GM18508 (cell line): Measurements from ENCODE around the gene ALPK3.

Experiments used
- ATAC-seq: cut with Tn5 transposase; IDR thresholded peaks from one replicate; pipeline ENCODE4 v1.9.1; 2021; ENCODE audit warnings: moderate number of reproducible peaks; ENCODE audit not compliant: insufficient read depth, unreplicated experiment

The ALPK3 gene

DNA sequence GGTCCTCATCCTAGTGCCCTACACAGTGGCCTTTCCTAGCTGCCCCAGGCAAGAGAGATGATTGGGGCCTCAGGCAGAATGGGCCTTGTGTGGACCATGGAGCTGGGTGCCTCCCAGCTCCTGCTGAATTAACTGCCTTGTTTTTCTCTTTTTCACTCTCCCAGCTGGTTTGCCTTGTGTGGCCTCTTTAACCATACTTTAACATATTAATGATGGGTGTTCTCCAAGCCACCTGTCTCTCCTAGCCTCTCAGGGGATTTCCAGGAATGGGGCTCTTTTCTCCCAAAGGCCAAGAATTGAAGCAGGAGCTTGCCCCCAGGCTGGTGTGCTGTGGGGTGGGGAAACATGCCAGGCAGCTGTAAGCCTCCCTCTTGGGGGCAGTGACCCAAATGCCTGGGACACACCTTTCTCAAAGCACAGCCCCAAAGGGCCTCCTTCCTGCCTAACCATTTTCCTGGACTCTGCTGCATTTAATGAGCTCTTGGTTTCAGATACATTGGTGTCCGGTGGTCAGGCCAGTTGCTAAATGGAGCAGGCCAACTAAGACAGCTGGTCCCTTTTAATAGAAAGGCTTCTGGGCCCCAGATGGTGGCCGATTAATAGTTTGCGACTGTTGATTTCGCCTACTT lies 5.6 kb downstream of the ALPK3 start:
- ATAC-seq = no peak

DNA sequence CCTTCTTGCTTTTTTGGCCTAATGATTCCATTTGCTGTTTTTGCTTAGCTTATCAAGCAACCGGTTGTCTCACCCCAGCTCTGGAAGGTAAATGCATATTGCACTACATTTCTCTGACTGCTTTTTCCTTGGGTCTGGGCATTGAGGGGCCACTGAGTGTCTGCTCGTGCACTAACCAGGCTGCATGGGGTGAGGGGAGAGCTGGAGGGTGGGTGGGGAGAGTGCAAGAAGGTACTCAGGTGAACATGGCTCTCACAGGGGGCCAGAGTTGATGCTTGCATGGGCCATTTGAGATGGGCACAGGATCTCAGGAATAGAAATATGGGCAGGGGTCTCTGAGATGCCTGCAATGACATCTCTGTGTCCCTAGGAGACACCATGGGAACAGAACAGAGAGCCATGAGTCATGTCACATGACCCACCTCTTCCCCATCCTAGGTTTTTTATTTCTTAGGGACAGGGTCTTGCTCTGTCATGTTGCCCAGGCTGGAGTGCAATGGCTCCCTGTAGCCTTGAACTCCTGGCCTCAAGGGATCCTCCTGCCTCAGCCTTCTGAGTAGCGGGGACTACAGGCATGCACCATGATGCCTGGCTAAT lies 6.2 kb downstream of the ALPK3 start:
- no peak for ATAC-seq

DNA sequence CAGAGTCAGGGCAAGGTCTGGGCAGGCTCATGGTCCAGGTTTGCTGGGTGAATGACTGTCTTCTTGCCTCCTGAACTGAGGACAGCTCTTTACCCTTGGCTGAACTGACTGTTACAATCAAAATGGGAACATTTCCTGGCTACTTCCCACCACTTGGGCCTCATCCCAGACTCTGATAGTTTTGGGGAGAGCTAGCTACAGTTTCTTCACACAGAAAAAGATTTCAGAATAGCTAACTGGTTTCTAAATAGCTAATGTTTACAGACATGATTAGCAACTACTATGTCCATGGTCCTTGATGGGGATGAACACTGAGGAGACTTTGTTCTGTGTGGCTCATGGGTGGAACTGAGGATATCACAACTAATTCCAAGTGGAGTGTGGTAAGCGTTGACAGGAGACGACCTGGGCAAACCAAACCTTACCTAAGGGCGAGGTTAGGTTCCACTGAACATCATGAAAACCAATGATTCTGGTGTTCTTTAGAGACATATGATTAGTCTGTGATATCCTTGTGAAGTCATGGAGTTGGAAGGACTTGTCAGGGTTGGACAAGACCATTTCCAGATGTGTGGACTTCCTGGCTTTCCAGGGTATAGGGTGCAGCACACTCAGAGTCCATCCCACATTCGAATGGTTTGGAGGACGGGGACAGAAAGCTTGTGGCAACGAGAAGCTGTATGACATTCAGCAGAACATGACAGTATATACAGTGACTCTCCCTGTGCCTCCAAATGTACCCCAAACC lies 7.3 kb downstream of the ALPK3 start:
- ATAC-seq = no peak

DNA sequence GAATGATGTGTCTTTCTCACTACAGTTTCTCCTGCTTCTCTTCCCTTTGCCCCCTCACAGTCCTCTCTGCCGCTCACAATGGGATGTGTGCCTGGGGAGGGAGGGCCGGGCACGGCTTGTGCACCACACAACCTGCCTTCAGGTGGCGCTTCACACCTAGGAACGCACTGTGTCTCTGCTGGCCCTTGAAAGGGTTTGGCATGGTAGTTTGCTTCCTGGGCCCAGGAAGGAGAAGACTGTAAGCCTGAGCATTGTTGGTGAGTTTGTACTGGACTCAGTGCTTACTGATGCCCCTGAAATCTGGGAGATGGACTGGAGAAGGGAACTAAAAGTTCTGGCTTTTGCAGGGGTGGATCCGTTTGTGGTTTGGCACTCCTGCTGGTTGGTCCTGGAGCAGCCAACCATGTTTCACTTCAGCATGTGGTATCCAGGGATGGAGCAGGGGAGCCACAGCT lies 9.2 kb downstream of the ALPK3 start:
- no peak for ATAC-seq

DNA sequence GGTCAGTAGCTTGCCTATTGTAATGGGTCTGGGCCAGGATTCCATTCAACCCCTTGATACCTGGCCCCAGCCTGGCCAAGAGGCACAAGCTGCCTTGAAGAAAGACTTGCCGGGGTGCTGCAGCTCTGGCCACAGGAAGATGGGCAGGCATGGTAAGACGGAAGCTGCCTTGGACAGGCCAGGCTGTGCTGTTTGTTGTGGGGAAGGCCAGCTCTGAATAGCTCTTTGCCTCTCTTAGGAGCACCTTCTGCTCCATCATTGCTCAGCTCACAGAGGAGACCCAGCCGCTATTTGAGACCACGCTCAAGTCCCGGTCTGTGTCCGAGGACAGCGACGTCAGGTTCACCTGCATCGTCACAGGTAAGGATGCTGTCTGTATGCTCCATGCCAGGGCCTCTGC lies 10.1 kb downstream of the ALPK3 start:
- no peak for ATAC-seq

DNA sequence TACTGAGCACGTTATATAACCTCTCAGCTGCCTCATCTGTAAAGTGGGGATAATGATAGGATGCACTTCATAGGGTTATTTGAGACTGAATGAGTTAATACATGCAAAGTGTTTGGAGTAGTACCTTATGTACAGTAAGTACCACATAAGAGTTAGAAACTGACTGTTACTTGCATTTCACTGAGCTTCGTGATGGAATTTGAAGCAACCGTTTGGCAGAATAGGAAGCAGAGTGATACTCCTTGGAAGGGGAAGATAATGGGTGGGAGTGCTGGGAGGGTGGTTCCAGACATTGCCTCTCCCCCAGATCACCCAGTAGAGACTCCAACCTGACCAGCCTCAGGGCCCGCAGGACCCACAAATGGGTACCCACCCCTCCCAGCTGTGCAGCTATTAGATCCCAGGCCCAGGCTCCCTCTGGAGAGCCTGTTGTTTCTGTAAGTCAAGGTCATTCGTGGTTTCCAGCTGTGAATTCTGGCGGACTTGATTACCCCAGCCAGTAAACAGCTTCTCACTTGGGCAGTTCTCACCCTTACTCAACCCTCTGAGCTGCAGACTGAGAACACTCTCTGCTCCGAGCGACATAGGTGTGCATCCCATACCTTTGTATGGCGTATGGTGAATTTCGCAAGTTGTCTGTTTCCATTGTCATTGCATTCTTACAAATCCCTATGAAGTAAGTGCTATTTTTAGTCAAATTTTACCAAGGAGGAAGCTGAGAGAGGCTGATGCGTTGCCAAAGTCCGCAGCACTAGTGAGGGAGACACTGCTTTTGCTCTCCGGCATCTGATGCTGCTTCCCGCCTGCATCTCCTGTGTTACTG lies 11.1 kb downstream of the ALPK3 start:
- ATAC-seq = no peak

DNA sequence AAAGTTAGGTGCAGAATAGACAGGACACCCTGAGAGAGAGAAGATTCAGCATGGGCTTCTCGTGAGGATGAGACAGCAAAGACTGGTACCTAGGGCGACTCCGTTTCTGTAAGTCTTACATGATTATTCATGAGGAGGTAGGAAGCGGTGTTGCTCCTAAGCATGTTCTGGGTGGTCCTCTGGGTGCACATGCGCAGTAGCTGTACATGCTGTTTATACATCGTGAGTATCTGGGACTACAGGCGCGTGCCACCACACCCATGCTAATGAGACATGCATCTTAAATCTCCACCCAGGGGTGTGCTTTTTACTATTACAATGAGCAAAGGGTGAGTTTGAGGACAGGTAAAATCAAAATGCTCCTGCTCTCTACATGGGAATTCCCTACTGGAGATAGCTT lies 12.3 kb downstream of the ALPK3 start:
- ATAC-seq = no peak

DNA sequence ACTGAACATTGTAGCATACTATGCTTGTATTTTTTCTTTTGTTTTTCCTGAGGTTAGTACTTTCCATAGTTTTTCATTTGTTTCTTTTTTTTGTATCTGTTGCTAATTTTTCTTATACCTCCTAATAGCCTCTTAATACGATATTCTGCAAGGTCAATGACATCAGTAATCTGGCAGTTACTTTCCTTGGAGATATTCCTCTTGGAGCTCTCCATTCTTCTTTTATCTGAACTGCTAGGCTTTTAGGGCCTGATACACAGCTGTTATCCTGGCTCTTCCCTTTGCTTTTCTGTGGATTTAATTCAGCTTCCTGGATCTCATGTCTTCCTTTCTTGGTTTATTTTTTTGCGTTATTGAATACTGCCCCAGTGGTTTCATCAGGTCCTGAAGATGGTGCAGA lies 12.9 kb downstream of the ALPK3 start:
- no peak for ATAC-seq

DNA sequence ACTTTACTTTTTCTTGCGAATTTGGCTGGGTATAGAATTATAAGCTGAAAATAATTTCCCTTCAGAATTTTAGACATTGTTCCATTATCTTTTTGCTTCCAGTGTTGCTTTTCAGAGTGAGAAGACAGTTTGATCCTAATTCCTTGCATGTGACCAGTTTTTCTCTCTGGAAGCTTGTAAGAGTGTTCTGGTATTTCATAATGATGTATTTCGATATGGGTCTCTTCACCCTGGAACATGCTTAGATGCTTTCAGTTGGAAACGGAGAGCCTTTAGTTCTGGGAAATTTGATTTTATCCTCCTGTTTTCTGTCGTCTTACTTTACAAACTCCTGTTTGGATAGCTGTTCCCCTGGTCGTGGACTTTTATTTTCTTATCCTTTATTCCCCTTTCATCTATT lies 13.9 kb downstream of the ALPK3 start:
- no peak for ATAC-seq

DNA sequence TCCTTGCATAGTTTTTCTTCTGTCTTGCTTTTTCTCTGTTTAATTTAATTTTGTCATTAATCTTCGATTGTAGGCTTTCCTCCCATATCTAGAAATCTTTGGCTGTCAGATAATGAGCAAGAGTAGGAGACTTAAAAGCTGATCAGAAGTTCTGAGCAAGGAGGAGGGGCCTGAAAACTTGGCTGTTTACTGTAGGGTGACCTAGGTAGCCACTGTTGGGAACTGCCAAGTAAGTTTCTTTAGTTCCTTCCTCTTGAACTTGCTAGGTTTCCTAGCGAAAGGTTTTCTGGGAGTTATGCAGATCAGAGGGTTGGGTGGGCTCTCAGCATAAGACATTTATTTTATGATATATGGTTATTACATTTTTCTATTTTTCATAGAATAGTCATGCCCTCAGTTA lies 14.5 kb downstream of the ALPK3 start:
- no peak for ATAC-seq

DNA sequence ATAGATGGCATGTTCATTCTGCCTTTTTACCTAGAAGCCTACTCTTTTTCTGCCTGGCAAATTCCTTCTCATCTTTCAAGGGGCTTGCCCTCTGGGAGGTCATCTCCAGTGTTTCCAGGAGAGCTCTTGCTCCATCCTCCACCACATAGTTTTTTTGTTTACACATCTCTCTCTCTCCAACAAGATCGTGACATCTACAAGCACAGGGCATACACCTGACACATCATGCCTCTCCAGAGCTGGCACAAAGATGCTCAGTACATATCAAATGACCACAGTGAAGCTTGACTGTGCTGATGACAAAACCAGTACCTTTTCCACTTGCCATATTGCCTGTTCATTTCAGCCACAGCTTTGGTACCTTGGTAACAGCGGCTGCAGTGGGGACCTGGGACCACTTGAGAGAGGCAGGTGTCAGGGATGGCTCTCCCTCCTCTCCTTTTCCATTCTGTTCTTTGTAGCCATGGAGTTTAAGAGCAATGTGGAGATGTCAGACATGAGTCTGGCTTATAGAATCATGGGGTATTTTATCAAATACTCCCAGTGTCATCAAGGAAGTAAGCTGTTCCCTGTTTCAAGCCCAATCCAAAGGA lies 15.4 kb downstream of the ALPK3 start:
- ATAC-seq = no peak

DNA sequence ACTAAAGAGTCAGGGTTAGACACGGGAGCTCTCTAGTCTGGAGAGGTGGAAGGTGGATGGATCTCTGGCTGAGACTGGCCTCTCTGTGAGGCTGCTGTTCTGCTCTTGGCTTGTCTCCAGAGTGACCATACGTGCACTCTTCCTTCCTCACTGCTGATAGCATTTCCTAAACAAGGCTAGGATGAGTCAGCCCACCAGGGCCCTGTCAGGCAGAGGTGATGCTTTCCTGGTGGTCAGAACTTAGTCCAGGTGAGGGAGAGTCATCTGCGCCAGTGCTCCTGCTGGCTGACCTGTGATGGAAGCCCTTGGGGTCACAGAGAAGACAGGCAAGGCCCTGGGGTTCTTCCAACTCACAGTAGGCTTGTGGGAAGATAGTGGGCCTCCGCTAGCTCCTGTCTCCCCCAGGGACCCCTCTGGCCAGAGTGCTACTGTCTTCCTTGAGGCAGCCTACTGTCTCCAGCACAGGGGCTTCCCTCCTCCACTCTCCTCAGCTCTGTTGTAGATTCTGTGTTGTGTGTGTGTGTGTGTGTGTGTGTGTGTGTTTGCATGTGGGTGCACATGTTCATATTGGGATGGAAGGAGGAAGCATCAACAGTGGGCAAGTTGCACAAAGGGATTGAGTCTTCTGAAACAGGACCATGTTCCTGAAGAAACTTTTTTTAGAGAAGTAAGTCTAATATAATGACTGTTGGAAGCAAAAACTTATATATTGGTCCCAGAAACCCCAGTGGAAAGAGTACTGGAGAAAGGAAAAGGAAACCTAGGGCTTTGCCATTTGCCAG lies 16.5 kb downstream of the ALPK3 start:
- no peak for ATAC-seq

DNA sequence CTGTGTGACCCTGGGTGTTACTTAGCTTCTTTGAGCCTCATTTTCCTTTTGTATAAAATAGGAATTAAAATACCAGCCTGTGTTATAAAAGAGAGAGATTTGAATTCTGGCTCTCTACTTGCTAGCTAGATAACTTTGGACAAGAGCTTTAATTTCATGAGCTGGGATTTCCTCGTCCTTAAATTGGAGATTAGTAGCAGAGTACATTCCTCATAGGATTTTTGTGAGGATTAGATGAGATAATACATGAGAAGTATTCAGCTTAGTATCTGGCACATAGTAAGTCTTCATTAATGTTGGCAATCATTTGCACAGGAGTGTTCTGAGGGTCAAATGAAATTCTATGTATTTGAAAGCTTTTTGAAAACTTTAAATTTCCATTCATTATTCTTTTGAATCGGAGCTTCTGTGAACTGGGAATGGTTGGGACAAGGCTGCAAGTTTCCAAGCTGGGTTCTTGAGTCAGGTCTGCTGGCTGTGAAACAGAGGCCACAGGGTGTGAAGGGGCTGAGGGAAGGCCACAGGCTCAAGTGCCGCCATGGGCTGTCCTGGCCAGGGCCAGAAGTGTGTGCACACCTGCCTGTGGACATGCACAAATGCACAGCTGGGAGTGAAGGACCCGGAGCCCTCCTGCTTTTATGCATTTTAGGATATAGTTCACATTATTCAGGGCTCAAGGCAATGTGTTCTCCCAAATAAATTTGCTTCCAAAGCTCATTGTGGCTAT lies 17.2 kb downstream of the ALPK3 start:
- no peak for ATAC-seq

DNA sequence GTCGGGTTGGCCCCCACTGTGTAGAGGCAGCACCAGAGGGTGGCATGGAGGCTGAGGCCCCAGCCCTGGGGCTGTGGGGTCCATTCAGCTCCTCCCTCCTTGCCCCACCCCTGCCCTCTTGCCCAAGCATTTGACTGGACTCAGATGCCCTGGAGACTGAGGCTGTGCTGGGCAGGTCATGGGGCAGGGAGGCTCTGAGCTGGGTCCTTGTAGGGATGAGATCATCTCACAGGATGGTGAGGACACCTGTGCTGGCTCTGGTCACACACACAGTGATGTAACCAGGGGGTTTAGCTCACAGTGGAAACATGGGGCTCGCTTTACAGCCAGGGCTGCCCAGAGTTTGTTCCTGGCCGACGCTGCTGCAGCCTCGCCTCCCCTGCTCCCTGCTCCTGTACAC lies 17.8 kb downstream of the ALPK3 start:
- ATAC-seq = no peak

DNA sequence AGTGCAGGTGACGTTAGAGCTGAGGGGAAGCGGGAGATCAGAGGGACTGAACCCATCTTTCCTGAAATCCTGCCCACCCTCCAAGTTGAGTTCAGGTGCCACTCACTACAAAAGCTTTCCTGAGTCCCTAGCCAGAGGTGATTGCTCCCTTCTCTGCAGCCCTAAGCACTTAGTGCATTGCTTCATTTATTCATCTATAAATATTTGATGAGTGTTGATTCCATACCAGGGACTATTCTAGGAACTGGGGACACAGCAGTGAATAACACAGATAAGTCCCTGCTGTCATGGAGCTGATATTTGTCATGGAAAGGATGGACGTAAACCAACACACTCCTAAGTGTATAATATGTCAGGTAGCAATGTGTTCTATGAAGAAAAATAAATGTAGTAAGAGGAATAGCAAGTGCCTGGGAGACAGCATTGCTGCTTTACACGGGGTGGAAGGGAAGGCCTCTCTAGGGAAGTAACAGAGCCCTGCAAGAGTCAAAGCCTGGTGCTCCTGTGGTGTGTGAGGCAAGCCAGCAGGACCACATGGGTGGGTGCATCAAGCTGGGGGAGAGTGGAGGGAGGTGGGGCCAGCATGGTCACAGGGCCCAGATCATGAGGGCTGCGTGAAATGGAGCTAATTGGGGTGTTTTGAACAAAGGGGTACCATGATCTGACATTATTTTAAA lies 18.6 kb downstream of the ALPK3 start:
- ATAC-seq = no peak

DNA sequence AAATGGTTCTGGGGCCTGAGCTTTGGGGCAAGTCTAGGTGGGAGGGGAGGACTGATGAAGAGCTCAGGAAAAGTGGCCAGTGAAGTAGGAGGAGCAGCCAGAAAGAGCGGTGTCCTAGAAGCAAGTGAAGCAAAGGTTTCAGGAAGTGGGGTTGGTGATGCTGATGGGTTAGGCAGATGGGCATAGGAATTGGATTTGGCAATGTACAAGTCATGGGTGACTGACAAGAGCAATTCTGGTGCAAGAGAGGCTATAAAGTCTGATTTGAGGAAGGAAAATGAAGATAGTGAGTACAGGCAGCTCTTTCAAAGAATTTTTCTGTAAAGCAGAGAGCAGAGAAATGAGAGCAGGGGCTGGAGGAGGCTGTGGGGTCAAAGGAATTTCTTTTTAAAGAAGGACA lies 19.7 kb downstream of the ALPK3 start:
- no peak for ATAC-seq

DNA sequence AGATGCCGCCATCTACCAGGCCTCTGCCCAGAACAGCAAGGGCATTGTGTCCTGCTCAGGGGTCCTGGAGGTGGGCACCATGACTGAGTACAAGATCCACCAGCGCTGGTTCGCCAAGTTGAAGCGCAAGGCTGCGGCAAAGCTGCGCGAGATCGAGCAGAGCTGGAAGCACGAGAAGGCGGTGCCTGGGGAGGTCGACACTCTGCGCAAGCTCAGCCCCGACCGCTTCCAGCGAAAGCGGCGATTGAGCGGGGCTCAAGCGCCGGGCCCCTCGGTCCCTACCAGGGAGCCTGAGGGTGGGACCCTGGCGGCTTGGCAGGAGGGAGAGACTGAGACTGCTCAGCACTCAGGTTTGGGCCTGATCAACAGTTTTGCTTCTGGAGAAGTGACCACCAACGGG lies 22.6 kb downstream of the ALPK3 start:
- no peak for ATAC-seq

DNA sequence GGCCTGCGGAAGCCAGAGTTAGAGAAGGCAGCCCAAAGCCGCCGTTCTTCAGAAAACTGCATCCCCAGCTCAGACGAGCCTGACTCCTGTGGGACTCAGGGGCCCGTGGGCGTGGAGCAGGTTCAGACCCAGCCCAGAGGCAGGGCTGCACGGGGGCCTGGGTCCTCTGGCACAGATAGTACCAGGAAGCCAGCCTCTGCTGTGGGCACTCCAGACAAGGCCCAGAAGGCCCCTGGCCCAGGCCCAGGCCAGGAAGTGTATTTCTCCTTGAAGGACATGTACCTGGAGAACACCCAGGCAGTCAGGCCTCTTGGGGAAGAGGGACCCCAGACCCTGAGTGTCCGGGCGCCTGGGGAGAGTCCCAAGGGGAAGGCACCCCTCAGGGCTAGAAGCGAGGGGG lies 23.1 kb downstream of the ALPK3 start:
- ATAC-seq = no peak
